Occipital lobe (tissue), 2 donors: Measurements from ENCODE around the gene DHX8. TPM values are rescaled to one million over a fixed set of nuclear protein-coding genes. Genes with fewer than 3 reads are reported as not detected.
A peak's percentile ranks its signal among the peaks of the same experiment; 100 is the strongest.
"Not testable (repeated sequence)": the region's sequence is repeated elsewhere in the genome, so short reads cannot be mapped to it uniquely, and the experiment has no call there.

Source experiments
- DNase-seq: peaks from one replicate; lab custom pipeline; 2025; lab: John Stamatoyannopoulos, UW
- total RNA-seq: library from RNA; depleted of rRNA; stranded (reverse); fragments of >200 nt; gene quantifications from one replicate; pipeline ENCODE4 v1.2.3, GENCODE V29; 2014

Gene DHX8
- total RNA-seq, 1 donor from 2014 or later: 36.3 TPM

GRCh38 chr17:43461185-43461584 is 22.6 kb upstream of the DHX8 start:
- no peak for DNase-seq

GRCh38 chr17:43462569-43462968 is 21.2 kb upstream of the DHX8 start:
- DNase-seq: not testable (repeated sequence)

GRCh38 chr17:43463241-43463640 is 20.5 kb upstream of the DHX8 start:
- no peak for DNase-seq

- DNase-seq: no peak
These were observed 19.7 kb upstream of the DHX8 start for GRCh38 chr17:43464046-43464445.

GRCh38 chr17:43465049-43465448 is 18.7 kb upstream of the DHX8 start:
- no peak for DNase-seq

- peak; percentile 19 for DNase-seq
These were observed 15.7 kb upstream of the DHX8 start for GRCh38 chr17:43467981-43468581.

- DNase-seq: no peak
These were observed 15.1 kb upstream of the DHX8 start for GRCh38 chr17:43468691-43469139.

DNA sequence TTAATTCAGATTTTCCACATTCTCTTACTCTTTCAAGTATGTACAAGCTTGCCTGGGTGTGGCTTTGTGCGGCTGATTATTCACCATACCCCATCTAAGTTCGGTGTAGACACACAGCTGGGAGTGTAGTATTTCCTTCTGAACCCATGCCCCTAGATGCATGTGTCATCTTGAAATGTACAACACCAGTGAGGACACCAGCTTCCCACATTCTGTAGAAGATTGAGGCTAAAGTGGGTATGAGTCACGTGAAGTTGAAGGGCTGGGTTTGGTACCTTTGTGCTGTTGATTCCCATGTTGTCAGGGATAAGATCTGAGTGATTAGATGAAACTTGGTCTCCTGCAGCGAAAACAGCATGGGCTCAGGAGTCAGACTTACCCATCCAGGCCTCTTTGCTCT is 14.6 kb upstream of the DHX8 start:
- no peak for DNase-seq

DNA sequence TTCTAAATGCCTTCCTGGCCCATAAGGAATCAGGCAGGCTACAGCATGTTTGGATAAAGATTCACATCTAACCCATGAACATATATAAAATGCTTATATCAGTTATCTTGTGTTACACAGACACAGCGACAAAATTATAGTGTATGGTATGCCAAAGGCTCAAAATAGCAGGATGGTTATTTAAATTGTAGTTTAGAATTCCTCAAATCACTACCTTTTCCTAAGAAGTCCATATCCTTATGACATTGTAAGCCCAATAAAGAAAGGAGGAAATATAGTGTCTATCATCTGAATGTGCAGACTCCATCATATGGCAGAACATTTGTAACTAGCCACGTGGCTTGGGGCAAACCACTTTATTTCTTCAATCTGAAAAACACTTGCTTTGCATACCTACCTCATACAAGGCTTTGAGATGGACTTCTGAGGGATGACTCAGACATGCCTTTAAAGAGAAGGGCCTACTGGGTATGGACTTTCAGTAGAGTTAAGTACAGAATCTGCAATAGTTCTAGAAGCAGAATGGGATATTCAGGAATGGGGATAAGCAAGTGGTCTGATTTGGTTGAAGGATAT is 12.1 kb upstream of the DHX8 start:
- no peak for DNase-seq

GRCh38 chr17:43475494-43476089 is 8.2 kb upstream of the DHX8 start:
- no peak for DNase-seq

GRCh38 chr17:43476306-43476705 is 7.5 kb upstream of the DHX8 start:
- not testable (repeated sequence) for DNase-seq

DNA sequence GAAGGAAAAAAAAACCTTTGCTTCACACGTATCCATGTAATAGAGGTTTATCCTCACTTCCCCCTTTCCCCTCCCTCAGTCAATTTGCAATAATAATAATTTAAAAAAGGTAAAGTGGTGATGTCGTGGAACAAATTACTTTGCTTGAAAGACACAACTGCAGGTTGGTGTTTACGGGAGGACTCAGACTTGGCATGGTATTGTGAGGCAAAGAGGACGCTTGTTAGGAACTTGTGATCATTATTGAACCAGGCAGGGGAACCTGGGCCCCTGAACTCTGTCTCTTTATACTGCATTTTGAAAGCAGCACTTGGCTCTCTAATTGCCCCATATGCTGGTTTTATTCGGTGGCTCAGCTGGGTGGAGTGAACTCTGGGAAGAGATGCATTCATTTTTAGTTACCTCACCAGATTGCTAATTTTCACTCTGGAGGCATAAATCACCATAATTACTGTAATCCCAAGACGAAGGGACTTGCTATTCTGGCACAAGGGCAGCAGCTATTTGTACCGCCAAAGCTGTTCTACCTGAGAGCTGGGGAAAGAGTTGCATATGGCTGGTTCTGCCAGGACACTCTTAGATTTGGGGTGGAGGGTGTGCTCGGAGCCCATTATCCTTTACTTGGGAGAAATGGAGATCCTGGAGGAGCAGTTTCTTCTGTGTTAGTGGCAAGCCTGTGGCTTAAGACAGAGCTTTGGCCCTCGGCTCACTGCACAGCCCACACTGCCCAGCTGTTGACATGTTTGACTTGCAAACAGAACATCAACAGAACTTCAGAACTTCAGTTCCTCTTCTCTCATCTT is 5.7 kb upstream of the DHX8 start:
- DNase-seq: no peak

- no peak for DNase-seq
These were observed 3.8 kb upstream of the DHX8 start for GRCh38 chr17:43479948-43480347.

DNA sequence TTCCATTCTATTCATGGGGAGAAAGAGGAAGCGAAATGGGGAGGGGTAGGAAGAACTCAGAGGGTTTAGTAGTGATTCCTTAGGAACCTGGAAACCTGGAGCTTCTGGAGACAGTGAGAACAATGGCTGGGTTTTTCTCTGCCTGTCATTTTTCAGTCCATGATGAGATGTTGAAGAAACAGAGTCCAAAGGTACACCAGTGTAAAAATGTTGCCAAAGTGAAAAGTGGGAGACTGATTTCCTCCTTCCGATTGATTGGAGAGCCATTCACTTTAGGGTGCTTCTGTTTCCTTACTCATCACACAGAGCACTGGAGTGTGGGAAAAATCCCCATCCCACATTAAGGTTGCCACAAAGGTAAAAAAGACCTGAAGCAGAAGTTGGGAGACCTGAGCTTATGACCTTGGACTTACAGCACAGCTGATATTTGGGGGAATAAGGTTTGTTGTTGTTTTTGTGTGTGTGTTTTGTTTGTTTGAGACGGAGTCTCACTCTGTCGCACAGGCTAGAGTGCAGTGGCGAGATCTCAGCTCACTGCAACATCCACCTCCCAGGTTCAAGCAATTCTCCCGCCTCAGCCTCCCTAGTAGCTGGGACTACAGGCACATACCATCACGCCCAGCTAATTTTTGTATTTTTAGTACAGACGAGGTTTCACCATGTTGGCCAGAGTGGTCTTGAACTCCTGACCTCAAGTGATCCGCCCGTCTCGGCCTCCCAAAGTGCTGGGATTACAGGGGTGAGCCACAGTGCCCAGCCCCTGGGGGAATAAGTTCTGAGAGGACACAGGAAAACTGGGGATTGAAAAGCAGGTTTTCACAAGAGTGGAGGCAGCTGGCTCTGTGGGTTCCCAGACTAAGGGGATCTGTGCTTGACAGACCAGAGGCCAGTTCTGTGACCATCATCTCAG is 1.4 kb upstream of the DHX8 start:
- no peak for DNase-seq

DNA sequence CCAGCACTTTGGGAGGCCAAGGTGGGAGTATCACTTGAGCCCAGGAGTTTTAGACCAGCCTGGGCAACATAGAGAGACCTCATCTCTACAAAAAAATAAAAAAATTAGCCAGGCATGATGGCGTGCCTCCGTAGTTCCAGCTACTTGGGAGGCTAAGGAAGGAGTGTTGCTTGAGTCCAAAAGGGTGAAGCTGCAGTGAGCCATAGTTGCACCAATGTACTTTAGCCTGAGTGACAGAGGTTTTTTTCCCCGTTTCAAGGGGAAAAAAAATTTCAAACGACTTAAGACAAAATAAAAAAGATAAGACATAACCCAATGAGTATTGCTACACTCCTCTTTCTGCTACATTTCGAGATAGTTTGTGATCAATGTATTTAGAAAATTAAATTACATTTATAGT is 6.8 kb downstream of the DHX8 start:
- no peak for DNase-seq

DNA sequence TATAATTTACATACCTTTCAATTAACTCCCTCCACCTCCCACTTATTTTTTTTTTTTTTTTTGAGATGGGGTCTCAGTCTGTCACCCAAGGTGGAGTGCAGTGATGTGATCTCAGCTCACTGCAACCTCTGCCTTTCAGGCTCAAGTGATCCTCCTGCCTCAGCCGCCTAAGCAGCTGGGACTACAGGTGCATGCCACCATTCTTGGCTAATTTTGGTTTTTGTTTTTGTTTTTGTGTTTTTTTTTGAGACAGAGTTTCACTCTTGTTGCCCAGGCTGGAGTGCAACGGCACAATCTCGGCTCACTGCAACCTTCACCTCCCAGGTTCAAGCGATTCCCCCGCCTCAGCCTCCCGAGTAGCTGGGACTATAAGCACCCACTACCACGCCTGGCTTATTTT is 25.7 kb downstream of the DHX8 start:
- not testable (repeated sequence) for DNase-seq

DNA sequence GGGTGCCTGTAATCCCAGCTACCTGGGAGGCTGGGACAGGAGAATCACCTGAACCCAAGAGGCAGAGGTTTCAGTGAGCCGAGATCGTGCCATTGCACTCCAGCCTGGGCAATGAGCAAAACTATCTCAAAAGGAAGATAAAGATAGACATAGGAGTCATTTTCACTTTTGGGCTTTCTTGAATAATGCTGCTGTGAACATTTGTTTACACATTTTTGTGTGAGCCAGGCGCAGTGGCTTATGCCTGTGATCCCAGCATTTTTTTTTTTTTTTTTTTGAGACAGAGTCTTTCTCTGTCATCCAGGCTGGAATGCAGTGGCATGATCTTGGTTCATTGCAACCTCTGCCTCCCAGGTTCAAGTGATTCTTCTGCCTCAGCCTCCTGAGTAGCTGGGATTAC is 27.4 kb downstream of the DHX8 start:
- not testable (repeated sequence) for DNase-seq

DNA sequence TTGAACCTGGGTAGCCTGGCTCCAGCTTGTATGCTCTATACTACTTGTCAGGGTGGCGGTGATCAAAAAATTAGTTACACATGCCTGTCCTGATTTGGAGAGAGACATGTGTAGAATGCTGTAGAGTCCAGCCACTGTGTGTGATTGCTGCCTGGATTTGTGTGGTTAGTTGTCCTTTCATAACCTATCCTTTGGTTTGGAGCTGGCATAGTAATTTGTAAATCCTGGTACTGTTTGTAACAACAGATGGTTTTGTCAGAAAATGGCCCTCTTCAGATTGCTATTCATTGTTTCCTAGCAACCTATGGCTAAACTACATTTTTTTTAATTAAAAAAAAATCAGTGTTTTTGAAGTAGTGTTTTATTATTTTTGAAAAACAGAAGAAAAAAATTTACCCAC is 31.9 kb downstream of the DHX8 start:
- DNase-seq: no peak

- DNase-seq: no peak
These were observed 33.4 kb downstream of the DHX8 start for GRCh38 chr17:43517161-43517560.

DNA sequence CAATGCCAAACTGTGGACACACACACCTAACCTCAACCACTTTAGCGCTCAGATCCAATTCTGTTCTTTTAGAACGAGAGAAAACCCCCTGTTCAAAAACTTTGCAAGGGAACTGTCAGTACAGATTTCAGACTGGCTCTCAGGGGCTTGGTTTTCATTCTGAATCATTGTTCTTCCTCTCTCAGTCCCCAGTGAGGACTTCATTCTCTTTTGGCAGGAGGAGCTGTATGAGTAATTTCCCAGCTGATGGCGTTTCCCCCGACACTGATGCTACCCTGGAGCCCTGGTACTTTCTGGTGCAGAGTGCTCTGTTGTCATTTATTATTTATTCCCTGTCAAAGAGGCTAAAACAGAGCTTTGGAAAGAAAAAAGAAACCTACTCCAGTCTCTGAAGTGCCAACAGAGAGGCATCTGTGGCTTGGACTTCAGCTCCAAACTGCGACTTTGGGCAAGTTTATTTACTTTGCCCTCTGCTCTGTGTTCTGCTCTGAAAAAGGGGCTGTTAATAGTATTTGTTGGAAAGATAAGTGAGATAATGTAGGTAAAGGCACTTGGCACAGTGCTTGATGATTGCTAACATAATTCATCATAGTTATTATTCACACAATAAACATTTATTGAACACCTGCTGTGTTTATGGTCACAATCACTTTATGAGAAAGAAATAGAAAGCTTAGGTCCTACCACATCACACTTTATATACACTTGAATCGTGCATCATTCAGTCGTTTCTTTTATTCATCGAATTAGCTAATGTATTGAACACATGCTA is 34.0 kb downstream of the DHX8 start:
- no peak for DNase-seq

GRCh38 chr17:43521389-43521788 is 37.6 kb downstream of the DHX8 start:
- no peak for DNase-seq
